Activated T-cell treated with anti-CD3 and anti-CD28 coated beads for 1 hour (primary cell): ENCODE data around the gene TCF23.
"Not testable (repeated sequence)": the region's sequence is repeated elsewhere in the genome, so short reads cannot be mapped to it uniquely, and the experiment has no call there.

Source experiments
- DNase-seq: peaks from one replicate; pipeline ENCODE4 v3.0.0-alpha.2; 2020; ENCODE audit warnings: low read depth

The TCF23 gene

DNA sequence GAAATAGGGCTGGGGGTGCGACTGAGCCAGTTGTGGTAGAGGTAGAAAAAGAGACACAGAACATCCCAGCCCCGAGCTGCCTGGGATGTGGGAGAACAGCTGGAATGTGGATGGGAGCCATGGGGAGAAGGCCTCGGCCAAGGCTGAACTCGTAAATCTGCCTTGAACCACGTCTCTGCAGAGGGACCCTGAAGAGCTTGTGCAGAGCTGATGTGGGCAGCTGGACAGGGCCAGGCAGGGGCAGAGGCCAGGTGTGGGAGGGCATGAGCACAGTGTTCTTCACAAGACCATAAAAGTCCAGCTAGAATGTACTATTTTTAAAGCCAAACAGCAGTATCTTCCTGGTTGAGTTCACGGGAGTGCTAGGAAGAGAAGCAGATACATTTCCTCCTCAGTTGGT, 5.7 kb downstream of the TCF23 start:
- DNase-seq: no peak

GRCh38 chr2:27155069-27155520, 6.3 kb downstream of the TCF23 start:
- DNase-seq: no peak

GRCh38 chr2:27158468-27158867, 9.7 kb downstream of the TCF23 start:
- no peak for DNase-seq

DNA sequence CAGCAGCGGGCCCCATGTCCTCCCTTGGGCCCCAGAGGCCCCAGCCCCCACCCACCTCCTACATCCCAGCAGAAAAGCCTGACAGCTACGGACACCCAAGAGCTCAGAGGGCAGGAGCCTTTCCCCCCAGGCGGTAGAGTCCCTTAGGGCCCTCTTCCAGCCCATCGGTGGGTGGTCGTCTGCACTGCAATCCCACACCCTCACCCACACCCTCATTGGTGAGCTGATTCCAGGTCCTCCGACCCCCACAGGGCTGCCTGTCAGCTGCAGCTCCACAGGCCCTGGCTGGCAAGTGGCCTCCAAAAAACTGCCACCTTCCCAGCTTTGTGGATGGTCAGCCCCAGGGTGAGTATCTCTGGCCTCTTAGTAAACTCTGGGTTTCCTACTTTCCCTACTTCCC, 10.5 kb downstream of the TCF23 start:
- no peak for DNase-seq

DNA sequence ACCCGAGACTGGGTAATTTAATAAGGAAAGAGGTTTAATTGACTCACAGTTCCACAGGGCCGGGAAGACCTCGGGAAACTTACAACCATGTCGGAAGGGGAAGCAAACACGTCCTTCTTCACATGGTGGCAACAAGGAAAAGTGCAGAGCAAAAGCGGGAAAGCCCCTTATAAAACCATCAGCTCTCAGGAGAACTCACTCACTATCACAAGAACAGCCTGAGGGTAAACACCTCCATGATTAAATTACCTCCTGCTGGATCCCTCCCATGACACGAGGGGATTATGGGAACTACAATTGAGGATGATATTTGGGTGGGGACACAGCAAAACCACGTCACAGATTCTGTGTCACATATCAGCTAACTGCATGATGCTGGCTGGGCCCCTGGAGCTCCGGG, 11.4 kb downstream of the TCF23 start:
- no peak for DNase-seq

GRCh38 chr2:27162151-27163121, 13.6 kb downstream of the TCF23 start:
- no peak for DNase-seq

DNA sequence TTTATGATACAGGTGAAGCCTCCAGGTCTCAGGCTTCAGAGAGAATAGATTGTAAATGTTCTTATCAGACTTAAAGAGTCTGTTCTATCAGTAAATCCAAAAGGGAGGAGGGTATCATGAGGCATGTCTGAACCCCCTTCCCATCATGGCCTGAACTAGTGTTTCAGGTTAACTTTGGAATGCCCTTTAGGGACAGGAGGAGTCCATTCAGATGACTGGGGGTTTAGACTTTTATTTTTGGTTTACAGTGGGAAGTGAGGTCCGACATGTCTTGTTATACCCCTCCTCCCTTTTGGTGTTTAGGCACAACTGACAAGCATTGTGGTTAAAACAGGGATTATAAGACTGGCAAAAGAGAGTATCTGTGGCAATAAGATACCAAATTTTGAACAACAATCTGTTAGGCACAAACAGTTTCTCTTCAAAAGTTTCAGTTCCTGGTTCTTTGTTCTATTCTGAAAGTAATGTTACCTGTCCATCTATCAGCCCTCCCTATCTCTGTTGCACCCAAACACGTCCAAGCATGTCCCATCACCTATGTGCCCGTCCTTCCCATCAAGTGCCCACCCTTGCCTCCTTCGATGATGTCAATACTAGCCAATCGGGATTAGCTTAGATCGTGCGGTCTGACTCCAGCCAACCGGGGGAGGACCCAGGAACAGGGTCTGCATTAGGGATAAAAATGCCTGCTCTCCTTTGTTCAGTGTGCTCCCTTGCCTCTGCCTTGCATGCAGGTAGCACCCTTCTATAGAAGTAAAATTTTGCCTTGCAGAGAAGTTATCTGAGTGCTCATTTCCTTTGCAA, 16.4 kb downstream of the TCF23 start:
- no peak for DNase-seq

DNA sequence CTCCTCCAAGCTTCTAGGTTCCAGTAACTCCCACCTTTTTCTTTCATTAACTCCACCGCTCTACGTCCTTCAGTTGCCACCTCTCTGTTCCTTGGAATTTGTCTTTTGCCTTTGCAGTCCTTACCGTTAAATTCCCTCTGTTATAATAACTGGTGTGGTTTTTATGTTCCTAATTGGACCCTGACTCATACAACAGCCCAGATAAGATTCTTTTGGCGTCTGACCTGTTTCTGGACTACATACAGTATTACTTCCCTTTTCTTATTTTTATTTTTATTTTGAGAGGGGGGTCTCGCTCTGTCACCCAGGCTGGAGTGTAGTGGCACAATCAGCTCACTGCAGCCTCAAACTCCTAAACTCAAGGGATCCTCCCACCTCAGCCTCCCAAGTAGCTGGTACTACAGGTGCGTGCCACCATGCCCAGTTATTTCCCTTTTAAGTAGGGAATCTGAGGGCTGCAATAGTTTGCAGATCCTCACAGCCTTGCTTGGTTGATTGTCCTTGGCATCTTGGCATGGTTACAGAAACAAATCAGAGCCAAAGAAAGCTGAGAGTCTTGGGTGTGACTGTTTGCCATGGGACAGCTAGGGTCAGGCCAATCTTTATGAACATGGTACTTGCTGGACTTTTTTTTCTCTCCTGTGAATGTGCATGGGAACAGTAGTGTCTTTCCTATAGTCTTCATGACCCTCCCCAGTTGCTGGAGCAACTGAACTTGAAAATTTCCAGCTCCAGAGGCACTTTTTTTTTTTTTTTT, 22.0 kb downstream of the TCF23 start:
- DNase-seq: no peak

GRCh38 chr2:27171351-27171848, 22.6 kb downstream of the TCF23 start:
- DNase-seq: no peak

GRCh38 chr2:27174638-27175037, 25.8 kb downstream of the TCF23 start:
- DNase-seq: no peak

- no peak for DNase-seq
Observed at GRCh38 chr2:27175330-27175729, 26.5 kb downstream of the TCF23 start.

GRCh38 chr2:27175781-27176180, 27.0 kb downstream of the TCF23 start:
- DNase-seq: not testable (repeated sequence)

DNA sequence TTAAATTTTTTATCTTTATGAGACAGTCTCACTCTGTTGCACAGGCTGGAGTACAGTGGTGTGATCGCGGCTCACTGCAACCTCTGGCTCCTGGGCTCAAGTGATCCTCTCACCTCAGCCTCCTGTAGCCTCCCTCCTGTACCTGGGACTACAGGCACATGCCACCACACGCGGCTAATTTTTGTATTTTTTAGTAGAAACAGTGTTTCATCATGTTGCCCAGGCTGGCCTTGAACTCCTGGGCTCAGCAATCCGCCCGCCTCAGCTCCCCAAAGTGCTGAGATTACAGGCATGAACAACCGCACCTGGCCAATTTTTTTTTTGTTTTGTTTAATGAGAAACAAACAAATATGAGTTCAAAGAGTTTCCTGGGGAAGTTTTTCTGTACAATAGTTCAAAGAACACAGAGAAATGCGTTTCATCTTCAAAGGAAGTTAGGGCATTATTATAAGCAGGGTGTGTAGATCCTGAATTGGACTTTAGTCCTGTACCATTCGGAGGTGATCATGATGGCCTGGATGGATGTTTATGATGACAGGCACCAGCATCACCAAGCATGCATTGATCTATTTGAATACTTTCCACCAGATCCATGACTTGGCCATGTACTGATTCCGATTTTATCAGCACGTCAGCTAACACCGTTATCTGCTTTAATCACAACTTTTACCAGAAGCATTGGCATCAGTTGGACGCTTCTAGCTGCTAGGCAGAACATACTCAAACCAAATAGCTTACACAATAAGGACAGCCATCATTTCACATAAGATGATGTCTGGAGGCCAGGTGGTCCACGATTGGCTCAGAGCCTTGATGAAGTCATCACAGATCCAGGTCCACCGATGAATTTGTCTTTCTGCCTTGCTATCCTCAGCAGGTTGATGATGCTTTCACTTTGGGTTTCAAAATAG, 28.9 kb downstream of the TCF23 start:
- DNase-seq: no peak

DNA sequence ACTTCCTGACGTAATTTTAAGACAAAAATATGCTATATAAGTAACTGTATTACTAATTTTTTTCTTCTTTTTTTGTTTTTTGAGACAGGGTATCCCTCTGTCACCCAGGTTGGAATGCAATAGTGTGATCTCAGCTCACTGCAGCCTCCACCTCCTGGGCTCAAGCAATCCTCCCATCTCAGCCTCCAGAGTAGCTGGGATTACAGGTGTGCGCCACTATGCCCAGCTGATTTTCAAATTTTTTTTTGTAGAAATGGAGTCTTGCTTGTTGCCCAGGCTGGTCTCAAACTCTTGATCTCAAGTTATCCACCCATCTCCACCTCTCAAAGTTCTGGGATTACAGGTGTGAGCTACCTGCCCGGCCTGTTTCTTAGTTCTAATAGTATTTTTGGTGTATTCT, 29.7 kb downstream of the TCF23 start:
- DNase-seq: no peak

GRCh38 chr2:27179344-27180000, 30.7 kb downstream of the TCF23 start:
- no peak for DNase-seq

DNA sequence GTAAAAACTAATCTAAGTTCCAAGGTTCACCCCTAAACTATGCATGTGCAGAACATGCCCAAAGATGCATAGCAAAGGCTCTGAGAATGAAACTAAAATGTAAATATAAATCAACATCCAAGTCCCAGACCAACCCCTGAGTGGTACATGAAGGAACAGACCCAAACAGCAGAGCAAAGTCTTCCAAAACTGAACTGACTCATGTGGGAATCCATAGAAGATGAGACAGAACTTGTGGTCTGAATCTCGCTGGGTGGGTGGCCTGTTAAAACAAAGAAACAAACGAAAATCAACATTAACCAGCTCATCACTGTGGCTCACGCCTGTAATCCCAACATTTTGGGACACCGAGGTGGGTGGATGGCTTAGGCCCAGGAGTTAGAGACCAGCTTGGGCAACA, 33.5 kb downstream of the TCF23 start:
- DNase-seq: no peak

DNA sequence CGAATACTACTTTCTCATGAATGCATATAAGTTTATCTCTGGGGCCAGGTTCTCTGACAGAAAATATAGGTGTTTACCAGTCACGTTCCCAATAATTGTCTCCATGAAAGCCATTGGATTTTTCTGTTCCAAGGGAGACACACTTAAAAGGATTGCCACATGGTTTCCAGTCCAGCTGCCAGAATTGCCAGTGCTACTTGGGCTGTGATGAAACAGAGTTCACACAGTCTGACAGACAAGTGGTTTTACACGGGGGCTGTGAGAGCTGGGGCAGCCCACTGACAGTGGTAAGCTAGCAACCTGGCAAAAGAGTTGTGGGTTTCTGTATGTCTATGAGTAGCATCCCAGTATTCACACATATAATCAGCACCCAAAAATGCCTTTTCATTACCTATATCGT, 35.3 kb downstream of the TCF23 start:
- DNase-seq: no peak

GRCh38 chr2:27185331-27186026, 36.7 kb downstream of the TCF23 start:
- DNase-seq: no peak

DNA sequence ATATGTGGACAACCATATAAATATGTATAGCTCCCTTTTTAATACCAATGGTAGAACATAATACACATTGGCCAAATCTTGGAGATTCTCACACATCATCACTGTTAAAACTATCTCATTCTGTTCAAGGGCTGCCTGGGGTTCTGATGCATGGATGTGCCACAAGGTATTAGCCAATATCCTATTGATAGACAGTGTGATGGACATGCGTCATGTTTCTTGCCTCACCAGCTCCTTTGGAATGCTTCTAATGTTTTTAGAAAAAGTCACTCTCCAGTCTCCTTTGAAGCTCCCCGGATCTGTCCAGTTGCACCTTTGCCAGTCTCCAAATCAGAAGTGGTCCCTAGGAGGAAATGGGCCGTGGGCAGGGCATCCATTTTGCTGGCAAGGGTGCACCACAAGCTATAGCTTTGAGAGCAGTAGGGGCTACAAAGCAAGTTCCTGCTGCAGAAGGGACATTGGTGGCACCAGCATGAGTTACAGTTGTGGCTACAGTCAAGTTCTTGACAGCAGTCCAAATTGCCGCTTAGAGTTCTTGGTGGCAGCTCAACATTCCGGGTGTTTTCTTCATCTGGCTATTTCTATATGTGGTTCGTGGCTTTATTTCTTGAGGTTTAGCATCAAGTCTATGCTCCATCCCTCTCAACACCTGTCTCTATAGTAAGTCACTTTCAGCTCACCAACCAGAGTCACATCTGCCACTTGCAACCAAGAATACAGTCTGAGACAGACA, 38.0 kb downstream of the TCF23 start:
- DNase-seq: no peak
